K562 (cell line): ENCODE data around the gene POLD3.

Experiments
- BRF2 ChIP-seq: IDR thresholded peaks from 3 replicates; pipeline ENCODE4 v1.6.1; 2011; ENCODE audit warnings: borderline replicate concordance, mild to moderate bottlenecking; ENCODE audit not compliant: insufficient read length, insufficient read depth
- CEBPZ ChIP-seq: fragments of 150-350 bp; IDR thresholded peaks from 2 replicates; pipeline ENCODE4 v1.6.1; 2014; ENCODE audit warnings: low read depth, mild to moderate bottlenecking, low read length, borderline replicate concordance
- CTCF ChIP-seq, 3 experiments: IDR thresholded peaks in 2 of 3; conservative IDR thresholded peaks in 1 of 3; 2 replicates each; pipeline ENCODE4 v1.5.1; 2011 to 2012; ENCODE audit warnings: low read length in 3 of 3, mild to moderate bottlenecking in 3 of 3, control low read depth in 2 of 3, improper control_type of control experiment in 1 of 3, inconsistent platforms in 1 of 3, low read depth in 1 of 3, mixed read lengths in 1 of 3, moderate library complexity in 1 of 3; ENCODE audit not compliant: insufficient read depth in 2 of 3
- HDAC2 ChIP-seq: fragments of 450-650 bp; IDR thresholded peaks from 2 replicates; pipeline ENCODE4 v1.6.1; 2016; ENCODE audit warnings: mild to moderate bottlenecking
- HIVEP1 ChIP-seq: fragments of 250-450 bp; sonication (Bioruptor Pico); IDR thresholded peaks from 2 replicates; pipeline ENCODE4 v1.4.0; 2020; ENCODE audit warnings: mild to moderate bottlenecking
- JUNB ChIP-seq: fragments of 450-650 bp; formaldehyde crosslinking; conservative IDR thresholded peaks from 2 replicates; pipeline ENCODE4 v1.4.0; 2020; ENCODE audit warnings: mild to moderate bottlenecking
- KHSRP ChIP-seq: fragments of 450-650 bp; IDR thresholded peaks from 2 replicates; pipeline ENCODE4 v1.6.1; 2017
- NBN ChIP-seq: fragments of 450-650 bp; IDR thresholded peaks from 2 replicates; pipeline ENCODE4 v1.6.1; 2016; ENCODE audit warnings: low read depth, mild to moderate bottlenecking
- NR3C1 ChIP-seq: sonication (generic); formaldehyde crosslinking; IDR thresholded peaks from 2 replicates; pipeline ENCODE4 v1.8.1; 2022; ENCODE audit warnings: missing genetic modification reagents
- SMAD2 ChIP-seq: fragments of 150-350 bp; IDR thresholded peaks from 2 replicates; pipeline ENCODE4 v1.6.1; 2014; ENCODE audit warnings: low read depth, mild to moderate bottlenecking, low read length
- SMC3 ChIP-seq: conservative IDR thresholded peaks from 2 replicates; pipeline ENCODE4 v1.6.1; 2011; ENCODE audit warnings: low read depth, low read length, improper control_type of control experiment; ENCODE audit not compliant: insufficient read depth
- SREBF1 ChIP-seq: fragments of 150-350 bp; IDR thresholded peaks from 2 replicates; pipeline ENCODE4 v1.6.1; 2014; ENCODE audit warnings: antibody characterized with exemption, low read depth, low read length, borderline replicate concordance
- TAF15 ChIP-seq: fragments of 200-400 bp; formaldehyde crosslinking; IDR thresholded peaks from 2 replicates; pipeline ENCODE4 v1.6.1; 2017; ENCODE audit warnings: mild to moderate bottlenecking, low read depth, low read length, moderate library complexity
- ZBTB49 ChIP-seq: sonication (generic); formaldehyde crosslinking; IDR thresholded peaks from 2 replicates; pipeline ENCODE4 v1.8.0; 2022; ENCODE audit warnings: missing genetic modification reagents, mild to moderate bottlenecking, borderline replicate concordance

GRCh38 chr11:74546752-74547151 lies 45.6 kb upstream of the POLD3 start:
- no peak for TF ChIP-seq SMC3
- no peak for TF ChIP-seq BRF2
- no peak for TF ChIP-seq JUNB (CRISPR knock-in tag)
- TF ChIP-seq CEBPZ = no peak
- TF ChIP-seq HDAC2 = no peak
- TF ChIP-seq NBN = no peak
- TF ChIP-seq KHSRP = no peak
- TF ChIP-seq SMAD2 = no peak
- no peak for TF ChIP-seq CTCF (IDR thresholded peaks at IDR 0.05 in 2 of 3, conservative IDR thresholded peaks at IDR 0.05 in 1 of 3; ENCODE audit: insufficient read depth in 2 of 3, low read depth in 1 of 3, low read length in 3 of 3)
- no peak for TF ChIP-seq NR3C1 (CRISPR knock-in tag)
- no peak for TF ChIP-seq ZBTB49 (CRISPR knock-in tag)
- no peak for TF ChIP-seq HIVEP1 (CRISPR knock-in tag)
- no peak for TF ChIP-seq SREBF1
- TF ChIP-seq TAF15 = no peak
